Measurements from ENCODE around the gene COASY. TPM values are rescaled to one million over a fixed set of nuclear protein-coding genes. Genes with fewer than 3 reads are reported as not detected.

The COASY gene
- total and polyA plus RNA-seq, 4 donors = 23.0 to 89.5 (median 38.6) TPM

DNA sequence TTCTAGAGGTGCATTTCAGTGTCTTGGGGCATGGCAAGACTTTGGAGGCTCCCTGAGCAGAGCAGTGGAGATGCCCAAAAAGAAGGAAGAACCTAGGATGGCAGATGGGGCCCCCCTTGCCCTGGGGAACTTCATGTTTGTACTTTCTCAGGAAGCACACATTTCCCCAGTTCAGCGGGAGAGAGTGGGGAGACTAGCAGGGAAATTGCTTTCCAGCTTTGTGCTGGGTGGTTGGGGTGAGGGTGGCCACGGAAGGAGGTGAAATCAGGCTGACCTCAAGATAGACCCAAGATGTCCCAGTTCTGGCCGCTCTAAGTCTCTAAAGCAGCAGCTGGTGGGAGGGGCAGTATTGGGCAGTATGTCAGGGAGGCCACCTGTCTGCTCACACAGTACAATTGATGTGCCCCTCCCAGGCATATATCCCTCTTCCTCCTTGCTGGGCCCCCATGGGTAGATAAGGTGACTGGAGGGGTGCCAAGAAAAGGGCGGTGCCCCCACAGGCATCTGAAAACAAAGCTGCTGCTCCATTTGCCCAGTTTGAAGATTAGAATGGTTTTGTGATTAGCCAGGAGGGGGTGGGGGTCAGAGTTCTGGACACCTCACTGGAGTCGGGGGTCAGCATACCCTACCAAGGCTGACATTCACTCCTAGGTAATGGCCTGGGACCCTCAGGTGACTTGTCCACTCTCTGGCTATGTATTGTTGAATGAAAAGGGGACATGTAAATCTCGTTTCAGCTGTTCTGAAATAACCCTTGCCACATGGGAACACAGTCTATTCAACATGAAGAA is 43.0 kb upstream of the COASY start:
- peak; percentile 2 for ATAC-seq (ENCODE audit: low FRiP score)
- peaks cover 2 to 8% of the 10 kb centered on the region in 2 donors for H3K4me1 ChIP-seq (ENCODE audit: control insufficient read depth in 1 of 2, insufficient read depth in 2 of 2, low read length in 2 of 2)
- WGBS, 2 donors = 6 to 7% methylated on average over 6 of the region's 6 CpGs

GRCh38 chr17:42519546-42520491 is 42.1 kb upstream of the COASY start:
- no peaks in the 10 kb centered on the region for H3K27me3 ChIP-seq (ENCODE audit: control insufficient read depth in 1 of 2, insufficient read depth in 2 of 2, low read length in 1 of 2)
- ATAC-seq (ENCODE audit: low FRiP score) = peak; percentile 86
- DNase-seq = peak; percentile 96
- H3K9me3 ChIP-seq (ENCODE audit: control insufficient read depth, low read length) = no peaks in the 10 kb centered on the region
- intact Hi-C loops (cut with DNase I) = loop anchor here (2.0 to 5.0 kb wide), 4 partner anchors 97 to 195 kb away; partner anchors contain the start of gene CAVIN1 (in 2 of the 2)
- WGBS, 2 donors = 3 to 5% methylated on average over 12 of the region's 12 CpGs
- peak overlapping the region; percentile 97 for H3K27ac ChIP-seq (ENCODE audit: low read depth in 1 of 2, low read length in 2 of 2)
- peaks cover 2 to 8% of the 10 kb centered on the region in 2 donors for H3K4me1 ChIP-seq (ENCODE audit: control insufficient read depth in 1 of 2, insufficient read depth in 2 of 2, low read length in 2 of 2)
- no peaks in the 10 kb centered on the region for H3K36me3 ChIP-seq (ENCODE audit: control insufficient read depth in 1 of 2, insufficient read depth in 2 of 2, low read length in 1 of 2)
- H3K4me3 ChIP-seq (ENCODE audit: low read length in 2 of 2) = no peak overlapping the region

More for the DNA sequence above, 43.0 kb upstream of the COASY start:
- Histone ChIP-seq H3K27ac (ENCODE audit: low read depth in 1 of 2, low read length in 2 of 2) (peak overlapping the region; percentile 92 to 97), H3K36me3 (ENCODE audit: control insufficient read depth in 1 of 2, insufficient read depth in 2 of 2, low read length in 1 of 2) (no peaks in the 10 kb centered on the region), H3K4me3 (ENCODE audit: low read length in 2 of 2) (no peak overlapping the region), H3K27me3 (ENCODE audit: control insufficient read depth in 1 of 2, insufficient read depth in 2 of 2, low read length in 1 of 2) (no peaks in the 10 kb centered on the region), H3K9me3 (ENCODE audit: control insufficient read depth, low read length) (no peaks in the 10 kb centered on the region)
- peak; percentile 60 to 75 for DNase-seq
- intact Hi-C loops (cut with DNase I) = loop anchor here (2.0 to 5.0 kb wide), 2 partner anchors 96 to 192 kb away; partner anchors contain the start of gene CAVIN1 (in 1 of the 2)

DNA sequence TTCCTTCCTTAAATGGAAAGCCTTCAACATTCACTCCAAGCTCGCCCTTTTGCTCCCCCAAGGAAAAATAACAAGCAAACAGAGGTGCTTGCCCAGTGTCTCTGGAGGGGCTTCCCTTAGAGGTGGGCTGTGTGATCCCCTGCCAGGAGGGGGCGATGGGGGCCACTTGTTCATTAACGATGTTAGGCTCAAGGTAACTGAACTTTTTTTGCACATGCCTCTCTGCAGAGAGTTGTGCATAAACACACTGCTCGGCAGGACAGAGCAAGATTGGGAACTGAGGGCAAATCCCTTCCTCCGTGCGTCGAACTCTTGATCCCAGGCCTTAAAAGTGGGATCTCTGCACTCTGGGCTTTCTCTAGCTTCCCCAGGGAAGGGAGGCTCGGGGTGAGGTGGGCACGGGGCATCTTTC is 41.4 kb upstream of the COASY start:
- H3K9me3 ChIP-seq (ENCODE audit: control insufficient read depth, low read length) = no peaks in the 10 kb centered on the region
- H3K4me1 ChIP-seq (ENCODE audit: control insufficient read depth in 1 of 2, insufficient read depth in 2 of 2, low read length in 2 of 2) = peaks cover 2 to 8% of the 10 kb centered on the region in 2 donors
- no peaks in the 10 kb centered on the region for H3K27me3 ChIP-seq (ENCODE audit: control insufficient read depth in 1 of 2, insufficient read depth in 2 of 2, low read length in 1 of 2)
- ATAC-seq (ENCODE audit: low FRiP score) (no peak), DNase-seq (peak; percentile 31 to 75)
- WGBS, 2 donors = 2 to 6% methylated on average over 9 of the region's 9 CpGs
- intact Hi-C loops (cut with DNase I) = loop anchor here (2.0 to 5.0 kb wide), 2 partner anchors 98 to 196 kb away; partner anchors contain the start of gene CAVIN1 (in 1 of the 2)
- peak overlapping the region; percentile 91 to 97 for H3K27ac ChIP-seq (ENCODE audit: low read depth in 1 of 2, low read length in 2 of 2)
- H3K4me3 ChIP-seq (ENCODE audit: low read length in 2 of 2) = no peak overlapping the region
- H3K36me3 ChIP-seq (ENCODE audit: control insufficient read depth in 1 of 2, insufficient read depth in 2 of 2, low read length in 1 of 2) = no peaks in the 10 kb centered on the region

- peak; percentile 61 to 68 for DNase-seq
- no peak overlapping the region for H3K4me3 ChIP-seq (ENCODE audit: low read length in 2 of 2)
- H3K36me3 ChIP-seq (ENCODE audit: control insufficient read depth in 1 of 2, insufficient read depth in 2 of 2, low read length in 1 of 2) = no peaks in the 10 kb centered on the region
- intact Hi-C loops (cut with DNase I) = loop anchor here (2.0 to 5.0 kb wide), 2 partner anchors 99 to 196 kb away; partner anchors contain the start of gene CAVIN1 (in 1 of the 2)
- H3K9me3 ChIP-seq (ENCODE audit: control insufficient read depth, low read length) = no peaks in the 10 kb centered on the region
- peaks cover 2 to 8% of the 10 kb centered on the region in 2 donors for H3K4me1 ChIP-seq (ENCODE audit: control insufficient read depth in 1 of 2, insufficient read depth in 2 of 2, low read length in 2 of 2)
- no peak for ATAC-seq (ENCODE audit: low FRiP score)
- peak overlapping the region; percentile 91 to 97 for H3K27ac ChIP-seq (ENCODE audit: low read depth in 1 of 2, low read length in 2 of 2)
- no peaks in the 10 kb centered on the region for H3K27me3 ChIP-seq (ENCODE audit: control insufficient read depth in 1 of 2, insufficient read depth in 2 of 2, low read length in 1 of 2)
- WGBS, 2 donors = 4 to 10% methylated on average over 8 of the region's 8 CpGs
These were observed 40.9 kb upstream of the COASY start for GRCh38 chr17:42521036-42521435.

- WGBS, 2 donors = 15 to 23% methylated on average over 11 of the region's 11 CpGs
- Histone ChIP-seq H3K4me3 (ENCODE audit: low read length in 2 of 2) (no peak overlapping the region), H3K27me3 (ENCODE audit: control insufficient read depth in 1 of 2, insufficient read depth in 2 of 2, low read length in 1 of 2) (no peaks in the 10 kb centered on the region), H3K27ac (ENCODE audit: low read depth in 1 of 2, low read length in 2 of 2) (peak overlapping the region; percentile 91 to 97), H3K4me1 (ENCODE audit: control insufficient read depth in 1 of 2, insufficient read depth in 2 of 2, low read length in 2 of 2) (peaks cover 2 to 8% of the 10 kb centered on the region in 2 donors), H3K9me3 (ENCODE audit: control insufficient read depth, low read length) (no peaks in the 10 kb centered on the region), H3K36me3 (ENCODE audit: control insufficient read depth in 1 of 2, insufficient read depth in 2 of 2, low read length in 1 of 2) (no peaks in the 10 kb centered on the region)
- DNase-seq (peak; percentile 72), ATAC-seq (ENCODE audit: low FRiP score) (no peak)
- intact Hi-C loops (cut with DNase I) = loop anchor here (2.0 to 5.0 kb wide), 2 partner anchors 99 to 197 kb away; partner anchors contain the start of gene CAVIN1 (in 1 of the 2)
These were observed 40.2 kb upstream of the COASY start for GRCh38 chr17:42521666-42522262.

- Histone ChIP-seq H3K4me3 (ENCODE audit: low read length in 2 of 2) (no peak overlapping the region), H3K36me3 (ENCODE audit: control insufficient read depth in 1 of 2, insufficient read depth in 2 of 2, low read length in 1 of 2) (no peaks in the 10 kb centered on the region), H3K27me3 (ENCODE audit: control insufficient read depth in 1 of 2, insufficient read depth in 2 of 2, low read length in 1 of 2) (no peaks in the 10 kb centered on the region), H3K9me3 (ENCODE audit: control insufficient read depth, low read length) (no peaks in the 10 kb centered on the region), H3K4me1 (ENCODE audit: control insufficient read depth in 1 of 2, insufficient read depth in 2 of 2, low read length in 2 of 2) (peaks cover 2 to 8% of the 10 kb centered on the region in 2 donors), H3K27ac (ENCODE audit: low read depth in 1 of 2, low read length in 2 of 2) (peak overlapping the region; percentile 91 to 97)
- ATAC-seq (ENCODE audit: low FRiP score) = no peak
- intact Hi-C loops (cut with DNase I) = loop anchor here in 1 of 2 donors (5.0 kb wide), 1 partner anchor 100 kb away; the partner anchor contains the start of gene CAVIN1
- 28 to 31% methylated on average over 9 of the region's 9 CpGs for WGBS, 2 donors
- DNase-seq = peak; percentile 37 to 70
These were observed 39.6 kb upstream of the COASY start for GRCh38 chr17:42522263-42522790.

DNA sequence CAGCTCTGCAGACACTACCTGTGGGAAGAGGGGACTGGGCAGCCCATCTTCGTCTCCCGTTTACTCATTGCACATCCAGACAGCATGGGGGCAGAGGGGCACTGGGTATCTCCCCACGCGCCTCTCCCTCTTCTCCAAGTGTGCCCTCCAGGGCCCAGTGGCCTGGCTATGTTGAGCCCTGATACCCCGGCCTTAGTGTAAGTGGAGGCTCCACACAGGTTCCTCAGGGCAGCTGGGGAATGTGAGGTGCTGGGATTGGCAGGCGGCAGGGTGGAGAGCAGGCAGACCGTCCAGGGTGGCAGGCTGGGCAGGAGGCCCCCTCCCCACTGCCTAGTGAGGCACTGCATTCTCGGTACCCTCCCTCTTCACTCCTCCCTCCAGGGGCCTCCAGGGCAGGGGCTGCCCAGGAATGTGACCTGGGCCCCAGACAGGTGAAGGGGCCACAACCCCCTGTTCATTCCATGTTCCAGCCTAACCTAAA is 39.1 kb upstream of the COASY start:
- Histone ChIP-seq H3K4me1 (ENCODE audit: control insufficient read depth in 1 of 2, insufficient read depth in 2 of 2, low read length in 2 of 2) (peaks cover 2 to 8% of the 10 kb centered on the region in 2 donors), H3K36me3 (ENCODE audit: control insufficient read depth in 1 of 2, insufficient read depth in 2 of 2, low read length in 1 of 2) (no peaks in the 10 kb centered on the region), H3K27ac (ENCODE audit: low read depth in 1 of 2, low read length in 2 of 2) (peak overlapping the region; percentile 91 to 97), H3K27me3 (ENCODE audit: control insufficient read depth in 1 of 2, insufficient read depth in 2 of 2, low read length in 1 of 2) (no peaks in the 10 kb centered on the region), H3K9me3 (ENCODE audit: control insufficient read depth, low read length) (no peaks in the 10 kb centered on the region), H3K4me3 (ENCODE audit: low read length in 2 of 2) (no peak overlapping the region)
- DNase-seq = peak in 1 of 2 donors; percentile 42
- WGBS, 2 donors = 61 to 73% methylated on average over 8 of the region's 8 CpGs
- intact Hi-C loops (cut with DNase I) = loop anchor here in 1 of 2 donors (5.0 kb wide), 1 partner anchor 101 kb away; the partner anchor contains the start of gene CAVIN1
- ATAC-seq (ENCODE audit: low FRiP score) = no peak

All from aorta (tissue), 5 donors.